PC-3 (cell line): Measurements from ENCODE around the gene RAET1L. TPM values are rescaled to one million over a fixed set of nuclear protein-coding genes. Genes with fewer than 3 reads are reported as not detected.
"Not testable (repeated sequence)": the region's sequence is repeated elsewhere in the genome, so short reads cannot be mapped to it uniquely, and the experiment has no call there.

ENCODE experiments used
- ATAC-seq: fragments of 200-7000 bp; cut with Tn5 transposase; 2 replicates; pipeline ENCODE4 v1.9.1; 2020; ENCODE audit warnings: mild to moderate bottlenecking, moderate library complexity
- BruUV-seq: library from RNA; stranded (reverse); fragments of 400-500 nt; replicated peaks from 2 replicates; lab custom pipeline; 2021; lab: Mats Ljungman, UMichigan
- CTCF ChIA-PET: fragments of 300-600 bp; sonication (Branson Sonifier 250); formaldehyde crosslinking; loops from one replicate; lab custom pipeline; 2022; ENCODE audit warnings: antibody characterized with exemption; lab: Charles Lee
- POLR2A ChIA-PET: fragments of 300-600 bp; sonication (Branson Sonifier 250); formaldehyde crosslinking; loops from one replicate; lab custom pipeline; 2022; ENCODE audit warnings: antibody characterized with exemption; ENCODE audit not compliant: unreplicated experiment; lab: Charles Lee
- DNase-seq: peaks from one replicate; pipeline ENCODE4 v3.0.0-alpha.2; 2015
- H2AFZ ChIP-seq: fragments of 300-600 bp; sonication (generic); 2 replicates; pipeline ENCODE4 v1.6.0; 2016; ENCODE audit warnings: antibody characterized with exemption, low read length
- H3F3A ChIP-seq: fragments of 300-600 bp; sonication (generic); one replicate; pipeline ENCODE4 v1.6.0; 2017; ENCODE audit warnings: antibody characterized with exemption, low read length, control low read depth, mild to moderate bottlenecking; ENCODE audit not compliant: unreplicated experiment
- H3K27ac ChIP-seq: fragments of 300-600 bp; sonication (generic); 2 replicates; pipeline ENCODE4 v1.5.1; 2016; ENCODE audit warnings: mild to moderate bottlenecking, low read length
- H3K27me3 ChIP-seq: fragments of 300-600 bp; sonication (generic); 2 replicates; pipeline ENCODE4 v1.6.1; 2016; ENCODE audit warnings: low read length, mixed read lengths
- H3K36me3 ChIP-seq: fragments of 300-600 bp; sonication (generic); 2 replicates; pipeline ENCODE4 v1.6.1; 2016; ENCODE audit warnings: low read depth, mixed run types, low read length, mixed read lengths
- H3K4me1 ChIP-seq: fragments of 300-600 bp; sonication (generic); 2 replicates; pipeline ENCODE4 v1.5.1; 2016; ENCODE audit warnings: low read length; ENCODE audit not compliant: insufficient read depth
- H3K4me2 ChIP-seq: fragments of 300-600 bp; sonication (generic); 2 replicates; pipeline ENCODE4 v1.6.0; 2016; ENCODE audit warnings: low read length
- H3K4me3 ChIP-seq: fragments of 300-600 bp; sonication (generic); 2 replicates; pipeline ENCODE4 v1.5.1; 2016; ENCODE audit warnings: mild to moderate bottlenecking, low read length, mixed read lengths
- H3K79me2 ChIP-seq: fragments of 300-600 bp; sonication (generic); 2 replicates; pipeline ENCODE4 v1.6.1; 2017; ENCODE audit warnings: low read length, mixed read lengths
- H3K9ac ChIP-seq: fragments of 300-600 bp; sonication (generic); 2 replicates; pipeline ENCODE4 v1.6.0; 2016; ENCODE audit warnings: mild to moderate bottlenecking, low read length
- H3K9me2 ChIP-seq: fragments of 300-600 bp; sonication (generic); replicated peaks from 2 replicates; pipeline ENCODE4 v1.6.1; 2016; ENCODE audit warnings: mixed run types, low read length, mixed read lengths
- H3K9me3 ChIP-seq: fragments of 300-600 bp; sonication (generic); 2 replicates; pipeline ENCODE4 v1.6.1; 2016; ENCODE audit warnings: low read length, mixed read lengths
- H4K20me1 ChIP-seq: fragments of 300-600 bp; sonication (generic); 2 replicates; pipeline ENCODE4 v1.6.1; 2016; ENCODE audit warnings: low read length, mixed read lengths
- EZH2 ChIP-seq: fragments of 300-600 bp; sonication (generic); IDR thresholded peaks from one replicate; pipeline ENCODE4 v1.6.1; 2017; ENCODE audit warnings: antibody characterized with exemption, mild to moderate bottlenecking, low read length; ENCODE audit not compliant: unreplicated experiment
- EZH2phosphoT487 ChIP-seq: fragments of 300-600 bp; sonication (generic); IDR thresholded peaks from 2 replicates; pipeline ENCODE4 v1.6.1; 2018; ENCODE audit warnings: mild to moderate bottlenecking, antibody characterized with exemption, low read length, borderline replicate concordance
- intact Hi-C: fragments of 100-400 bp; cut with micrococcal nuclease; formaldehyde crosslinking; loops from 2 replicates; pipeline ENCODE4 v1.9.0; 2023
- total RNA-seq: library from RNA; depleted of rRNA; stranded (reverse); fragments of >200 nt; gene quantifications from 2 replicates; pipeline ENCODE4 v1.2.3, GENCODE V29; 2014
- TF ChIP-seq, protein P1 (sequence below): fragments of 300-600 bp; sonication (generic); conservative IDR thresholded peaks from 2 replicates; pipeline ENCODE4 v1.5.1; 2017; ENCODE audit warnings: antibody characterized with exemption, low read depth, mild to moderate bottlenecking, low read length

Gene RAET1L
- total RNA-seq, 1 experiment from 2014 or later = 3.6 TPM

DNA sequence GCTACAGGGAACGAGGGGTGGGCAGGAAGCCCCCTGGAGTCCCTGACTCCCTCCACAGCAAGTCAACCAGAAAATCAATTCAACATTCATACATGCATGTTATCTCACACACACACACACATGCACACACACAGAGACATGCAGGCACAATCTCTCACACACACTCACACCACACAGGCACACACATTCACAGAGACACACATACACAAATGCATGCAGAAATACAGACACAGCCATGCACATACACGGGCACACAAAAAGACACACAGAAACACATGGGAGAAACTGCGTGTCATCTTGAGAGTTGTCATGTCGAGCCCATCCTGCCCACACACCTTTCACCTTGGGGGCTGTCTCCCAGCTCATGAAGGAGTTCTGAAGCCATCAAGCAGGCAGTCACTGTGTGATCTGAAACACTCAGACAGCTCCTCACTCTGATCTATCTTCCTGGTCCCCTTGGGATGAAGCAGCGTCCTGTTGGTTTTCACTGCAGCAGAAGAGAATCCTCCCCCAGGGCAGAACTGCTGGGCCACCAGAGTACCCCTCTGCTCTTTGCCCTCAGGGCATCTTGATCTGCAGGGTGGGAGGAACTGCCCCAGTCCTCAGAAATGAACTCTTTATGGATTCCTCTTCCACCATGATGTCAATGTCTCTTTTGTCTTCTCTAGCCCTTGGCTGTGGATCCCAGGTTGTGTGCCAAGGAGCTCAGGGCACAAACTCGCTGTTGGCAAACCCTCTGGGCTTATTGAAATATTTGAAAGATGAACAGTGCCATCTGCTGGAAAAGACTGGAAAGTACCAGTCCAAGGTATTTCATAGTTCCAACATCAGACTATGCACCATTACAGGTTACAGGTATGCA, 8.8 kb downstream of the RAET1L start:
- ChIA-PET POLR2A (no interaction called here), CTCF (interaction anchor here (0.5 to 0.6 kb wide), 2 partner anchors 66 to 822 kb away, joined by 3 to 4 read pairs; no protein-coding TSS in a partner anchor)
- no peaks in the 10 kb centered on the region for H3K9me2 ChIP-seq
- DNase-seq = peak; percentile 84
- no peaks in the 10 kb centered on the region for H3K9me3 ChIP-seq
- H3K27ac ChIP-seq = no peak overlapping the region
- no peaks in the 10 kb centered on the region for H3K36me3 ChIP-seq
- no peaks in the 10 kb centered on the region for H3K27me3 ChIP-seq
- no peak overlapping the region for H2AFZ ChIP-seq
- no peaks in the 10 kb centered on the region for H3K4me1 ChIP-seq
- no peak overlapping the region for H3K4me2 ChIP-seq
- BruUV-seq = no TSS peak
- peak; percentile 79 for ATAC-seq
- no peak overlapping the region for H3K9ac ChIP-seq
- no peak overlapping the region for H3K4me3 ChIP-seq
- TF ChIP-seq EZH2 (no peak), EZH2phosphoT487 (no peak)
- TF ChIP-seq, protein P1, sequence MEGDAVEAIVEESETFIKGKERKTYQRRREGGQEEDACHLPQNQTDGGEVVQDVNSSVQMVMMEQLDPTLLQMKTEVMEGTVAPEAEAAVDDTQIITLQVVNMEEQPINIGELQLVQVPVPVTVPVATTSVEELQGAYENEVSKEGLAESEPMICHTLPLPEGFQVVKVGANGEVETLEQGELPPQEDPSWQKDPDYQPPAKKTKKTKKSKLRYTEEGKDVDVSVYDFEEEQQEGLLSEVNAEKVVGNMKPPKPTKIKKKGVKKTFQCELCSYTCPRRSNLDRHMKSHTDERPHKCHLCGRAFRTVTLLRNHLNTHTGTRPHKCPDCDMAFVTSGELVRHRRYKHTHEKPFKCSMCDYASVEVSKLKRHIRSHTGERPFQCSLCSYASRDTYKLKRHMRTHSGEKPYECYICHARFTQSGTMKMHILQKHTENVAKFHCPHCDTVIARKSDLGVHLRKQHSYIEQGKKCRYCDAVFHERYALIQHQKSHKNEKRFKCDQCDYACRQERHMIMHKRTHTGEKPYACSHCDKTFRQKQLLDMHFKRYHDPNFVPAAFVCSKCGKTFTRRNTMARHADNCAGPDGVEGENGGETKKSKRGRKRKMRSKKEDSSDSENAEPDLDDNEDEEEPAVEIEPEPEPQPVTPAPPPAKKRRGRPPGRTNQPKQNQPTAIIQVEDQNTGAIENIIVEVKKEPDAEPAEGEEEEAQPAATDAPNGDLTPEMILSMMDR = peak; percentile 52; the same call in 1 of the 2 replicates
- no peaks in the 10 kb centered on the region for H4K20me1 ChIP-seq
- intact Hi-C loops = loop anchor here (1.0 to 10.0 kb wide), 4 partner anchors 82 to 801 kb away; partner anchors contain the start of gene GINM1
- no peaks in the 10 kb centered on the region for H3F3A ChIP-seq
- H3K79me2 ChIP-seq = no peaks in the 10 kb centered on the region

DNA sequence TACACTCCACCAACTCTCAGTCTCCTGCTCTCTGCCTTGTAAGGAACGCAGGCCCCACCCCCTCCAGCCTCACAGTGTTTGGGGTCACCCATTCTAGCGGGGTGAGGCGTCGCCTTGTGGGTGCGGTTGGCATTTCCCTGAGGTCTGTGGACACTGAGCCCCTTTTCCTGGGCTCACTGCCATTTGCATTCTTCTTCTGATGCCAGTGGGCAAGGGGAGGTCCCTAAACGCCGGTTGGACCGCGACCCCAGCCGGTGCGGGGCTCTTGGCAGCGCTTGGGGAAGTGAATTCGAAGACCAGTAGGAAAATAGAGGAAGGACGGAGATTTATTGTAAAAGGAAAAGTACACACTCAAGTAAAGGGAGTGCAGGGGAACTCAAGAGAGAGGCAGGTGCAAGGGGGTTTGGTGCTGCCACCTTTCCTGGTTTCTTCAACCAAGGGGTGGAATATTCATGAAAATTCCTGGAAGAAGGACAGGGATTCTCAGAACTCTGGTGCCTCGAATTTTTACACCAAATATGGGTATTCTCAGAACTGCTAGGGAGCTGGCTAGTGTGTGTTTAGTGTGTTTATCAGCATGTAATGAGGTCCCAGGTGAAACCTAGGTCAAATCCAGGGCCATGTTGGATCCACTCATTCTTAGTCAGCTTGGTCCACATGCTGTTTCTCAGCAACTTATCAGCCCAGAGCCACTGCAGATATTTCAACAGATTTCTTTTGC, 9.9 kb downstream of the RAET1L start:
- intact Hi-C loops = loop anchor here (5.0 to 10.0 kb wide), 3 partner anchors 291 to 802 kb away; partner anchors contain the start of gene GINM1
- DNase-seq, CTCF ChIA-PET, BruUV-seq, H3K36me3 ChIP-seq, H4K20me1 ChIP-seq, H3K9ac ChIP-seq, H3K27me3 ChIP-seq, H3K79me2 ChIP-seq, H3K9me2 ChIP-seq, H3F3A ChIP-seq, H3K9me3 ChIP-seq, H3K27ac ChIP-seq, POLR2A ChIA-PET, H3K4me1 ChIP-seq: not testable (repeated sequence)
- H2AFZ ChIP-seq = peak overlapping the region; percentile 57
- H3K4me3 ChIP-seq = peak overlapping the region; percentile 44
- H3K4me2 ChIP-seq = peak overlapping the region; percentile 62
- ATAC-seq = peak; percentile 58

DNA sequence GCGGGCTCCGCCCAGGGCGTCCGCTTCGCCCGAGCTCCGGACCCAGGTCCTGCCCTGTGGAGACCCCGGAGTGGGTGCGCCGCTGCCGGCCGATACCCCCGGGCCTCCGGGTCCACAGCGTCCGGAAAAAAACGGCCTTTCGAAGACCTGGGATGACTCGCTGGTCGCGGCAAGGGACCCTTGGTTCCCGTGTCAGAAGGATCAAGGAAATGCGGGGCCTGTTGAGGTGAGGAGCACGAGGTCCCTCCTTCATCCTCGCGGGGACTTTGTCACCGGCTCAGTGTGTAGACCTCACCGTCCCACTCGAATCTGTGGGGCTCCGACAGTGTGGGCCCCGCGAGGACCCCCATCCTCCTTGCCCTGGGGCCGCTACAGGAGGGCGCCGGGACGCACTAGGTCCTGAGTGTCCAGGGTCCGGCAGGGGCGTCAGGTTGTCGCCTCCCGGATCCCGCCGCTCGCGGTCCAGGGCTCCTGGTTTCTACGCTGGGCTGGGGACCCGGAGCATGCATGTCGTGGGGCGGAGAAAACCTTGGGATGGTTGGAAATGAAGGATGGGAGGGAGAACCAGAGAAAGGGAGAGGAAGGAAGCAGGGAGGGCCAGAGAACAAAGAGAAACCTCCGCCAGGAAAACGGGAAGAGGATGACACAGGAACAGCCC, 10.6 kb downstream of the RAET1L start:
- BruUV-seq, H3K36me3 ChIP-seq, H3K4me1 ChIP-seq, H3K9me3 ChIP-seq, H3K9me2 ChIP-seq, H3K27ac ChIP-seq, H3K79me2 ChIP-seq, POLR2A ChIA-PET, H3F3A ChIP-seq, DNase-seq, ATAC-seq, H4K20me1 ChIP-seq, H3K27me3 ChIP-seq, H3K9ac ChIP-seq, CTCF ChIA-PET: not testable (repeated sequence)
- peak overlapping the region; percentile 44 for H3K4me3 ChIP-seq
- peak overlapping the region; percentile 62 for H3K4me2 ChIP-seq
- peak overlapping the region; percentile 57 for H2AFZ ChIP-seq
- intact Hi-C loops = loop anchor here (5.0 to 10.0 kb wide), 3 partner anchors 290 to 803 kb away; partner anchors contain the start of gene GINM1

DNA sequence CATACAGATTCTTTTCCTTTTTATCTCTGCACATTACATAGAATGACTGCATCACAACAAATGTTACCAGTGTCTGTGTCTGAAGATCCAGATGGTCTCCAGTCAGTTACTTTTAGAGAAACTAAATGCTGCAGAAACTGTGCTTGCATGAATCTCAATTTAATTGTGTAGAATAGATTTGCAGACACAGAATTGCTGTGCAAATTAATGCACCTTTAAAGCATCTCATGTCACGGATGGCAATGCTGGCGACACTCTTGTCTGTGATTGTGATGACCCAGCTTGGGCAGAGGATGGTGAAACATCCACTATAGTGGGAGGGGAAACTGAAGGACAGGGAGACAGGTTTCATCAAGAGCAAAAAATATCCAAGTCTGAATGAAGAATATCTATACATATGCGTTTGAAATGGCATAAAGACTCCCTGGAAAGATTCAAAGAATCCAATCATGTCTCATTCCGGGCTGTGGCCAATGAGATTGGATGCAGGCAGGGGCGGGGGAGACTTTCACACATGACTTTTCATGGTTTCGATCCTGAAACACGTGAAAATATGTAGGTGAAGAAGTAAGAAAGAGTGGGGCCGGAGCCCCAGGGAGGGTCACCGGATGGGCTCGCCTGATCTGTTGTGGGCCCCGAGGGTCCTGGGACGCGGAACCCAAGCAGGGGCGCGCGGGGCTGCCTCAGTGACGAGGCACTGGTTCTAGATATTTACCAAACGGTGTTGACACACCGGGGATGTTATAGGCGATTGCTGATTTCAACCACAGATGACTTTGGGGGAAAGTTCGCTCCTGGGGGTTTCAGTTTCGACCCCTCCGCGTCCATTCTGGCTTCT, 11.3 kb downstream of the RAET1L start:
- intact Hi-C loops = loop anchor here (10.0 kb wide), 1 partner anchor 289 kb away; no protein-coding TSS in a partner anchor

More for the DNA sequence above, 11.3 kb downstream of the RAET1L start:
- H4K20me1 ChIP-seq, H3K79me2 ChIP-seq, CTCF ChIA-PET, H3F3A ChIP-seq, POLR2A ChIA-PET, DNase-seq, H3K9ac ChIP-seq, H3K4me2 ChIP-seq, H3K27ac ChIP-seq, H3K9me2 ChIP-seq, BruUV-seq, H3K27me3 ChIP-seq, ATAC-seq, H3K9me3 ChIP-seq, H2AFZ ChIP-seq, H3K4me1 ChIP-seq, H3K36me3 ChIP-seq, H3K4me3 ChIP-seq: not testable (repeated sequence)
